HG02798 (cell line): Measurements from ENCODE around the gene JAK2.
"Not testable (repeated sequence)": the region's sequence is repeated elsewhere in the genome, so short reads cannot be mapped to it uniquely, and the experiment has no call there.

Experiments used
- ATAC-seq: cut with Tn5 transposase; IDR thresholded peaks from one replicate; pipeline ENCODE4 v1.9.1; 2021; ENCODE audit warnings: mild to moderate bottlenecking; ENCODE audit not compliant: unreplicated experiment, poor library complexity

The JAK2 gene

GRCh38 chr9:4984621-4985385 is at the start of gene JAK2:
TSS of gene JAK2 (plus strand) at chr9:4985272. CDS start at chr9:5021988, 36,716 bp downstream.
- ATAC-seq, result peak; percentile 73

- ATAC-seq, result no peak
Measured at GRCh38 chr9:4936277-4936676, 48.8 kb upstream of the JAK2 start.

- peak; percentile 55 for ATAC-seq
Measured at GRCh38 chr9:4936823-4937222, 48.2 kb upstream of the JAK2 start.

- no peak for ATAC-seq
Measured at GRCh38 chr9:4937446-4937845, 47.6 kb upstream of the JAK2 start.

GRCh38 chr9:4938496-4938895 is 46.6 kb upstream of the JAK2 start:
- no peak for ATAC-seq

- ATAC-seq, result peak; percentile 88
Measured at GRCh38 chr9:4939118-4939561, 45.9 kb upstream of the JAK2 start.

GRCh38 chr9:4942042-4942691 is 42.9 kb upstream of the JAK2 start:
- not testable (repeated sequence) for ATAC-seq

GRCh38 chr9:4943346-4943745 is 41.7 kb upstream of the JAK2 start:
- ATAC-seq, result no peak

GRCh38 chr9:4944431-4945211 is 40.5 kb upstream of the JAK2 start:
- ATAC-seq, result not testable (repeated sequence)

GRCh38 chr9:4946937-4947336 is 38.1 kb upstream of the JAK2 start:
- no peak for ATAC-seq

GRCh38 chr9:4955836-4956235 is 29.2 kb upstream of the JAK2 start:
- ATAC-seq, result no peak

- no peak for ATAC-seq
Measured at GRCh38 chr9:4959031-4959430, 26.0 kb upstream of the JAK2 start.

- no peak for ATAC-seq
Measured at GRCh38 chr9:4962085-4962484, 23.0 kb upstream of the JAK2 start.

GRCh38 chr9:4964540-4964939 is 20.5 kb upstream of the JAK2 start:
- ATAC-seq, result no peak

- ATAC-seq, result no peak
Measured at GRCh38 chr9:4965174-4965821, 19.8 kb upstream of the JAK2 start.

GRCh38 chr9:4967523-4967922 is 17.5 kb upstream of the JAK2 start:
- ATAC-seq, result no peak

GRCh38 chr9:4969130-4969529 is 15.9 kb upstream of the JAK2 start:
- ATAC-seq, result no peak

GRCh38 chr9:4970970-4971641 is 14.0 kb upstream of the JAK2 start:
- ATAC-seq, result peak; percentile 90

- no peak for ATAC-seq
Measured at GRCh38 chr9:4973246-4973645, 11.8 kb upstream of the JAK2 start.

GRCh38 chr9:4973902-4974301 is 11.2 kb upstream of the JAK2 start:
- no peak for ATAC-seq
